ENCODE results near the gene SNX17.

SNX17 gene

GRCh38 chr2:27370816-27371620 is 602 bp downstream of the SNX17 start:
- no peak for DNase-seq

GRCh38 chr2:27372937-27373336 is 2.5 kb downstream of the SNX17 start:
- no peak for DNase-seq

- no peak for DNase-seq
Measured at GRCh38 chr2:27373567-27373966, 3.2 kb downstream of the SNX17 start.

- no peak for DNase-seq
Measured at GRCh38 chr2:27375513-27376099, 5.2 kb downstream of the SNX17 start.

- DNase-seq = no peak
Measured at GRCh38 chr2:27376151-27376865, 5.9 kb downstream of the SNX17 start.

- no peak for DNase-seq
Measured at GRCh38 chr2:27376866-27377617, 6.6 kb downstream of the SNX17 start.

GRCh38 chr2:27377618-27378095 is 7.2 kb downstream of the SNX17 start:
- no peak for DNase-seq

- DNase-seq = no peak
Measured at GRCh38 chr2:27378096-27378808, 7.8 kb downstream of the SNX17 start.

- no peak for DNase-seq
Measured at GRCh38 chr2:27378809-27379290, 8.4 kb downstream of the SNX17 start.

GRCh38 chr2:27379383-27379835 is 9.0 kb downstream of the SNX17 start:
- no peak for DNase-seq

GRCh38 chr2:27379836-27380625 is 9.6 kb downstream of the SNX17 start:
- peak; percentile 61 for DNase-seq

- peak; percentile 99 for DNase-seq
Measured at GRCh38 chr2:27380626-27381545, 10.5 kb downstream of the SNX17 start, which contains the start of gene ZNF513. TSS of gene ZNF513 (minus strand) at chr2:27380734. CDS start at chr2:27380526, 208 bp downstream.

- DNase-seq = no peak
Measured at GRCh38 chr2:27381577-27382181, 11.3 kb downstream of the SNX17 start.

- no peak for DNase-seq
Measured at GRCh38 chr2:27390822-27391679, 20.6 kb downstream of the SNX17 start.

- no peak for DNase-seq
Measured at GRCh38 chr2:27393225-27393624, 22.8 kb downstream of the SNX17 start.

- DNase-seq = no peak
Measured at GRCh38 chr2:27398962-27399361, 28.5 kb downstream of the SNX17 start.

GRCh38 chr2:27400348-27401135 is 30.1 kb downstream of the SNX17 start:
- DNase-seq = no peak

Measured in islet precursor cell (in vitro differentiated cells).